Measurements from ENCODE around the gene AIM2. TPM values are rescaled to one million over a fixed set of nuclear protein-coding genes. Genes with fewer than 3 reads are reported as not detected.

The AIM2 gene
- total and polyA plus RNA-seq, 2 of the 13 experiments (the other 11 are each of a cell fraction or from before 2014, with no cell fraction given): not detected

DNA sequence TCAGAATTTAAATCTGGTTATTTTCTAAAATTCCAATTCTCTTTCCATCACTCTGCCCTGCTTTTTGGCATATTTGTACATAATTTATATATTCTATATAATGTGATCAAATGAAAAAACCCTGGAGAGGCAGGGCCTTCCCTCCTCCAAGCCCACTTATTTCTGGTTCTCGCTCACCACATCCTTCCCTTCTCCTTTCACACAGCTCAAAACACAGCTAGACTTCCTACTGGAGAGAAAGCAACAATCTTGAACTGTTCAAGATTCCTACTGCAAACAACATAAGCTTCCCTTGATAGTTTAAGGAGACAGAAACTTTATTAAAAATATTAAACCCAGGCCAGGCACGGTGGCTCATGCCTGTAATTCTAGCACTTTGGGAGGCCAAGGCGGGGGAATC lies 7.6 kb upstream of the AIM2 start (continued):
- TF ChIP-seq SOX6 (IDR thresholded peaks at IDR 0.05) (no peak), SOX6 (CRISPR knock-in tag; IDR thresholded peaks at IDR 0.05) (no peak), CREB1 (IDR thresholded peaks at IDR 0.05) (no peak), CREB1 (CRISPR knock-in tag; IDR thresholded peaks at IDR 0.05) (no peak), SRF (IDR thresholded peaks at IDR 0.05; ENCODE audit: low read depth, low read length) (no peak), FOXJ3 (CRISPR knock-in tag; IDR thresholded peaks at IDR 0.05; ENCODE audit: borderline replicate concordance) (no peak)

DNA sequence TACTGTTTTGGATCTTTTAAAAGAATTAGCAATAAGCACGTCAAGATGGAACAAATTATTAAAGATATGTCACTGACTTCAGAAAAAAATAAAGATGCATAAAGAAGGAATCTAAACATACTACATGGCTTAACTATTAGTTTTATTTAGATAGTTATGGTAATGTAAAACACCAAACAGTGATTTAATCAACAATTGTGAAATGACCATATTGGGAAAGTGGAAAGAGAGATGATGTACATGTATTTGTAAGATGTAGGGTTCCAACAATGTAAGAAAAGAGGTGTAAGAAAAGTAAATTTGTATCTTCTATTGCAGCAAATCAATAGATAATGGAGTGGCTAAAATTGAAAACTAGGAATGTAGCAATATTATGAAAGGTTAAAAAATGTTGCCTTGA lies 6.4 kb upstream of the AIM2 start:
- Histone ChIP-seq H3K4me3 (replicated peaks in 1 of 3; ENCODE audit: insufficient read depth in 1 of 3, low read depth in 2 of 3, low read length in 3 of 3) (no peak overlapping the region), H3K27ac (ENCODE audit: extremely low read length, insufficient read depth, low read length) (no peak overlapping the region), H3K36me3 (replicated peaks in 1 of 2; ENCODE audit: control insufficient read depth in 1 of 2, insufficient read depth in 2 of 2, low read length in 2 of 2) (no peaks in the 10 kb centered on the region), H3K27me3 (ENCODE audit: control insufficient read depth in 1 of 2, insufficient read depth in 2 of 2, low read length in 2 of 2) (no peaks in the 10 kb centered on the region; a peak in 1 of 5 replicates), H3K4me1 (ENCODE audit: insufficient read depth, low read length) (no peaks in the 10 kb centered on the region), H3K4me2 (ENCODE audit: low read depth, low read length) (no peak overlapping the region), H4K20me1 (ENCODE audit: insufficient read depth, low read length) (no peaks in the 10 kb centered on the region), H3K9me3 (ENCODE audit: low read length) (no peaks in the 10 kb centered on the region), H3K9ac (ENCODE audit: insufficient read depth, low read depth, low read length) (no peak overlapping the region), H3K79me2 (ENCODE audit: insufficient read depth, low read length) (no peaks in the 10 kb centered on the region), H2AFZ (ENCODE audit: low read length) (no peak overlapping the region)
- WGBS (ENCODE audit: low lambda C conversion rate): 4% methylated on average over 1 of the region's 1 CpG
- no peak for DNase-seq (ENCODE audit: low spot score)
- no peak for ATAC-seq
- in situ Hi-C loops (cut with HindIII; ENCODE audit: extremely low pct_ligation_motif_present, low pct_unique_long_range_greater_than_20kb) (no loop called here), intact Hi-C loops (cut with micrococcal nuclease; ENCODE audit: unreplicated experiment) (no loop called here)
- no TSS peak for BruUV-seq (replicated peaks)
- no peak for FAIRE-seq
- ChIA-PET CTCF (ENCODE audit: low intra/inter-chr PET ratio, low total read pairs) (no interaction called here), POLR2A (no interaction called here)
- no peak for TF ChIP-seq ZBTB21 (CRISPR knock-in tag; IDR thresholded peaks at IDR 0.05)
- TF ChIP-seq, protein P1, sequence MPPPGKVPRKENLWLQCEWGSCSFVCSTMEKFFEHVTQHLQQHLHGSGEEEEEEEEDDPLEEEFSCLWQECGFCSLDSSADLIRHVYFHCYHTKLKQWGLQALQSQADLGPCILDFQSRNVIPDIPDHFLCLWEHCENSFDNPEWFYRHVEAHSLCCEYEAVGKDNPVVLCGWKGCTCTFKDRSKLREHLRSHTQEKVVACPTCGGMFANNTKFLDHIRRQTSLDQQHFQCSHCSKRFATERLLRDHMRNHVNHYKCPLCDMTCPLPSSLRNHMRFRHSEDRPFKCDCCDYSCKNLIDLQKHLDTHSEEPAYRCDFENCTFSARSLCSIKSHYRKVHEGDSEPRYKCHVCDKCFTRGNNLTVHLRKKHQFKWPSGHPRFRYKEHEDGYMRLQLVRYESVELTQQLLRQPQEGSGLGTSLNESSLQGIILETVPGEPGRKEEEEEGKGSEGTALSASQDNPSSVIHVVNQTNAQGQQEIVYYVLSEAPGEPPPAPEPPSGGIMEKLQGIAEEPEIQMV (CRISPR knock-in tag; IDR thresholded peaks at IDR 0.05; ENCODE audit: low read depth): no peak
